ENCODE results near the gene SH3RF1. TPM values are rescaled to one million over a fixed set of nuclear protein-coding genes. Genes with fewer than 3 reads are reported as not detected.
"Not testable (repeated sequence)": the region's sequence is repeated elsewhere in the genome, so short reads cannot be mapped to it uniquely, and the experiment has no call there.

SH3RF1 gene
- total RNA-seq, 2 donors from 2014 or later, result 37.6 to 68.8 TPM

GRCh38 chr4:169200361-169201030, 70.3 kb downstream of the SH3RF1 start:
- Histone ChIP-seq H3K27ac (ENCODE audit: low read depth, low read length) (no peak overlapping the region), H3K27me3 (ENCODE audit: control insufficient read depth, insufficient read depth, low read length, poor library complexity, severe bottlenecking) (no peaks in the 10 kb centered on the region), H3K9me3 (ENCODE audit: control insufficient read depth, low read length) (no peaks in the 10 kb centered on the region), H3K4me3 (ENCODE audit: low read length) (no peak overlapping the region), H3K36me3 (ENCODE audit: control insufficient read depth, insufficient read depth, low read length) (peaks cover 5% of the 10 kb centered on the region), H3K9ac (ENCODE audit: extremely low read depth, low read length, poor library complexity, severe bottlenecking) (no peak overlapping the region), H3K4me1 (ENCODE audit: control insufficient read depth, insufficient read depth, low read length) (peaks cover 21% of the 10 kb centered on the region)
- no peak for TF ChIP-seq CTCF (conservative IDR thresholded peaks at IDR 0.05)
- Mint-ChIP-seq H3K27ac (no peak overlapping the region), H3K4me1 (peaks cover 45% of the 10 kb centered on the region), H3K4me3 (no peak overlapping the region), H3K36me3 (ENCODE audit: low read depth) (peaks cover 6% of the 10 kb centered on the region), H3K27me3 (ENCODE audit: insufficient read depth) (no peaks in the 10 kb centered on the region), H3K9me3 (no peaks in the 10 kb centered on the region)
- 81 to 85% methylated on average over 3 to 4 of the region's 4 CpGs for WGBS, 2 experiments (ENCODE audit: insufficient coverage in 1 of 2, insufficient read length in 1 of 2)
- no peak for DNase-seq

- H3K27me3 Mint-ChIP-seq (ENCODE audit: insufficient read depth), result no peaks in the 10 kb centered on the region
- Histone ChIP-seq H3K27me3 (ENCODE audit: control insufficient read depth, insufficient read depth, low read length, poor library complexity, severe bottlenecking) (no peaks in the 10 kb centered on the region), H3K27ac (ENCODE audit: low read depth, low read length) (no peak overlapping the region), H3K9ac (ENCODE audit: extremely low read depth, low read length, poor library complexity, severe bottlenecking) (no peak overlapping the region), H3K9me3 (ENCODE audit: control insufficient read depth, low read length) (no peaks in the 10 kb centered on the region), H3K36me3 (ENCODE audit: control insufficient read depth, insufficient read depth, low read length) (peaks cover 18% of the 10 kb centered on the region), H3K4me3 (ENCODE audit: low read length) (no peak overlapping the region), H3K4me1 (ENCODE audit: control insufficient read depth, insufficient read depth, low read length) (peaks cover 21% of the 10 kb centered on the region)
- H3K27ac Mint-ChIP-seq, result peak overlapping the region; percentile 11
- WGBS, 2 experiments (ENCODE audit: insufficient coverage in 1 of 2, insufficient read length in 1 of 2), result 96% methylated on average over 3 of the region's 3 CpGs
- peaks cover 14% of the 10 kb centered on the region for H3K36me3 Mint-ChIP-seq (ENCODE audit: low read depth)
- DNase-seq, result no peak
- H3K4me1 Mint-ChIP-seq, result peaks cover 38% of the 10 kb centered on the region
- H3K9me3 Mint-ChIP-seq, result no peaks in the 10 kb centered on the region
- no peak overlapping the region for H3K4me3 Mint-ChIP-seq
- TF ChIP-seq CTCF (conservative IDR thresholded peaks at IDR 0.05), result no peak
These were observed 71.6 kb downstream of the SH3RF1 start for GRCh38 chr4:169199184-169199583.

- H3K4me1 Mint-ChIP-seq, result peaks cover 32% of the 10 kb centered on the region
- Histone ChIP-seq H3K36me3 (ENCODE audit: control insufficient read depth, insufficient read depth, low read length) (peaks cover 19% of the 10 kb centered on the region), H3K9me3 (ENCODE audit: control insufficient read depth, low read length) (no peaks in the 10 kb centered on the region), H3K27ac (ENCODE audit: low read depth, low read length) (no peak overlapping the region), H3K4me1 (ENCODE audit: control insufficient read depth, insufficient read depth, low read length) (peaks cover 21% of the 10 kb centered on the region), H3K4me3 (ENCODE audit: low read length) (no peak overlapping the region), H3K27me3 (ENCODE audit: control insufficient read depth, insufficient read depth, low read length, poor library complexity, severe bottlenecking) (no peaks in the 10 kb centered on the region), H3K9ac (ENCODE audit: extremely low read depth, low read length, poor library complexity, severe bottlenecking) (no peak overlapping the region)
- no peak overlapping the region for H3K27ac Mint-ChIP-seq
- no peak for DNase-seq
- H3K4me3 Mint-ChIP-seq, result no peak overlapping the region
- peaks cover 14% of the 10 kb centered on the region for H3K36me3 Mint-ChIP-seq (ENCODE audit: low read depth)
- no peaks in the 10 kb centered on the region for H3K9me3 Mint-ChIP-seq
- no peaks in the 10 kb centered on the region for H3K27me3 Mint-ChIP-seq (ENCODE audit: insufficient read depth)
- no peak for TF ChIP-seq CTCF (conservative IDR thresholded peaks at IDR 0.05)
These were observed 72.6 kb downstream of the SH3RF1 start for GRCh38 chr4:169198167-169198566.

- peaks cover 16% of the 10 kb centered on the region for H3K36me3 Mint-ChIP-seq (ENCODE audit: low read depth)
- not testable (repeated sequence) for DNase-seq; H3K27me3 Mint-ChIP-seq (ENCODE audit: insufficient read depth); H3K4me3 ChIP-seq (ENCODE audit: low read length); H3K27ac ChIP-seq (ENCODE audit: low read depth, low read length); H3K9me3 Mint-ChIP-seq; H3K9me3 ChIP-seq (ENCODE audit: control insufficient read depth, low read length); H3K4me3 Mint-ChIP-seq; H3K27ac Mint-ChIP-seq; H3K27me3 ChIP-seq (ENCODE audit: control insufficient read depth, insufficient read depth, low read length, poor library complexity, severe bottlenecking); H3K9ac ChIP-seq (ENCODE audit: extremely low read depth, low read length, poor library complexity, severe bottlenecking)
- WGBS, 2 experiments (ENCODE audit: insufficient coverage in 1 of 2, insufficient read length in 1 of 2), result 87 to 93% methylated on average over 5 to 9 of the region's 11 CpGs
- peaks cover 13% of the 10 kb centered on the region for H3K4me1 ChIP-seq (ENCODE audit: control insufficient read depth, insufficient read depth, low read length)
- H3K36me3 ChIP-seq (ENCODE audit: control insufficient read depth, insufficient read depth, low read length), result peaks cover 19% of the 10 kb centered on the region
- peaks cover 24% of the 10 kb centered on the region for H3K4me1 Mint-ChIP-seq
These were observed 73.5 kb downstream of the SH3RF1 start for GRCh38 chr4:169197206-169197605.

All from endodermal cell (in vitro differentiated cells).